Fibroblast of villous mesenchyme (primary cell): ENCODE data around the gene TTI1. TPM values are rescaled to one million over a fixed set of nuclear protein-coding genes. Genes with fewer than 3 reads are reported as not detected.

Source experiments
- DNase-seq: peaks from one replicate; pipeline ENCODE4 v3.0.0-alpha.2; 2010; ENCODE audit warnings: low read depth
- H3K4me3 ChIP-seq: 2 replicates; pipeline ENCODE4 v1.5.1; 2011; ENCODE audit warnings: low read depth, mild to moderate bottlenecking, low read length
- total RNA-seq: library from RNA; depleted of rRNA; stranded (reverse); fragments of >200 nt; gene quantifications from 2 replicates; pipeline ENCODE4 v1.2.3, GENCODE V29; 2012
- TF ChIP-seq, protein P1 (sequence below): IDR thresholded peaks from 2 replicates; pipeline ENCODE4 v1.5.1; 2012; ENCODE audit warnings: low read depth, mild to moderate bottlenecking, low read length; ENCODE audit not compliant: insufficient read depth

The TTI1 gene
- total RNA-seq, 1 donor, result 24.2 TPM

DNA sequence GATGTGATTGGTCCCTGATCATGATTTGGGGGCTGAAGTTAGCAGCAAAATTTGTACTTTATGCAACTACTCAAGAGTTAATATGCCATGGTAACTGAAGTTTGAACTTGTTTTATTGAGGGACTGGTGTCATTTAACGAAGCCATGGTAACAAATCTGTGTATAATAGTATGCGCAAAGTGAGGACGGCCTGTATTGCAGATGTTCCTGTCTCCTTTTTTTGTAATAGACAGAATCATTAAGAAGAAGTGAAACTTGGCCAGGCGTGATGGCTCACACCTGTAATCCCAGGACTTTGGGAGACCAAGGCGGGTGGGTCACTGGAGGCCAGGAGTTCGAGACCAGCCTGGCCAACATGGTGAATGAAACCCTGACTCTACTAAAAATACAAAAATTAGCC is 22.6 kb upstream of the TTI1 start:
- TF ChIP-seq, protein P1, sequence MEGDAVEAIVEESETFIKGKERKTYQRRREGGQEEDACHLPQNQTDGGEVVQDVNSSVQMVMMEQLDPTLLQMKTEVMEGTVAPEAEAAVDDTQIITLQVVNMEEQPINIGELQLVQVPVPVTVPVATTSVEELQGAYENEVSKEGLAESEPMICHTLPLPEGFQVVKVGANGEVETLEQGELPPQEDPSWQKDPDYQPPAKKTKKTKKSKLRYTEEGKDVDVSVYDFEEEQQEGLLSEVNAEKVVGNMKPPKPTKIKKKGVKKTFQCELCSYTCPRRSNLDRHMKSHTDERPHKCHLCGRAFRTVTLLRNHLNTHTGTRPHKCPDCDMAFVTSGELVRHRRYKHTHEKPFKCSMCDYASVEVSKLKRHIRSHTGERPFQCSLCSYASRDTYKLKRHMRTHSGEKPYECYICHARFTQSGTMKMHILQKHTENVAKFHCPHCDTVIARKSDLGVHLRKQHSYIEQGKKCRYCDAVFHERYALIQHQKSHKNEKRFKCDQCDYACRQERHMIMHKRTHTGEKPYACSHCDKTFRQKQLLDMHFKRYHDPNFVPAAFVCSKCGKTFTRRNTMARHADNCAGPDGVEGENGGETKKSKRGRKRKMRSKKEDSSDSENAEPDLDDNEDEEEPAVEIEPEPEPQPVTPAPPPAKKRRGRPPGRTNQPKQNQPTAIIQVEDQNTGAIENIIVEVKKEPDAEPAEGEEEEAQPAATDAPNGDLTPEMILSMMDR, result no peak
- H3K4me3 ChIP-seq, result no peak overlapping the region
- DNase-seq, result no peak

DNA sequence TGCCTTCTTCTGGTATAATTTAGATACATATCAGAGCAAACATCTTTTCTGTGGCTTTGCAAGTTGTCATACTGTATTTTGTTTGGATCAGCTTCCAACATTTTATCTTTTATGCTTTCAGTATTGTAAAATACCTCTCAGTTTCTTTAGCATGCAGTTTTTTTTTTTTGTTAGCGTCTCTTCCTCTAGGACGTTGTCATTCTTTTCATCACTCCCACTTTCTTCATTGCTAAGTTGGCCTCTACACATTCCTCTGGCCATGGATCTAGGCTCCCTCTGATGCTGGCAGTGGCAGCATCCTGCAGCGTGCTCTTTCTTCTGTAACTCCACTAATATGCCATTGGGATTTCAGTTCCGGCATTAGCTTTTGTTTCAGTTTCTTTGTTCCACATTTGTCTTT is 22.0 kb upstream of the TTI1 start:
- DNase-seq, result no peak
- no peak overlapping the region for H3K4me3 ChIP-seq
- TF ChIP-seq, protein P1, result no peak

DNA sequence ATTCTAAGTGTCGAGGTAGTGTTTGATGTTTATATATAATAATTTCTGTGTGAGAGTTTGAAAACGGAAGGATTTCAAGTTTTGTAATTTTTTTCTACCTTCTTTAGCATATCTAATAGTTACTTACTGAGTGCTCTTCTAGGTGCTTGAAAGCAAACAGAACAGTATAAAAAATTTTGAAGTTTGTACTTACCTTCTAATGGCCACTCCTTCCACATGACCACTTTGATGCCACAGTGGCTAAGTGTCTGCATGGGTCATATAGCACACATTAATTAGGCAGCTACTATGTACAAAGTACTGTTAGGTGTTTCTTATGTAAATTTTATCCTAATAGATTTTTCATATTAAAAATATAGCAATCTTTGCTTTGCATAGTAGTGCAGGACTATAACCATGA is 21.4 kb upstream of the TTI1 start:
- no peak for DNase-seq
- TF ChIP-seq, protein P1, result no peak
- H3K4me3 ChIP-seq, result no peak overlapping the region

DNA sequence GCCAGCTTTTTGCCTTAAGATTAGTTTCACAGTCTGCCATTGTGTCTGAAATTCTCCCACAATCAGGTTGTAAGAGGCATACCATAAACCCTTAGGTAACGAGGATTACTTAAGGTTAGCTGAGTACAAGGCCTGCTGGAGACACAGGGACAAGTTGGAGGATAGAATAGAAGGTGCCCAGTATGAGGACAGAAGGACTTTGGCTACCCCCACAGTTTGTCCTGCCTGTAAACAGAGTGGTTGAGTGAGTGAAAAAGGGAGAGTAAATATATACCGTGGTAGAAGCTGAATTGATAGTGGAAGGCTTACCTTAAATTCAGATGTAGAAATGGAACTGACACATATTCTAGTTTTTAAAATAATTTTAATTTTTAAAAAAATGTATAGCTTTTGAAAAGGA is 19.6 kb upstream of the TTI1 start:
- H3K4me3 ChIP-seq, result no peak overlapping the region
- DNase-seq, result no peak
- TF ChIP-seq, protein P1, result no peak

DNA sequence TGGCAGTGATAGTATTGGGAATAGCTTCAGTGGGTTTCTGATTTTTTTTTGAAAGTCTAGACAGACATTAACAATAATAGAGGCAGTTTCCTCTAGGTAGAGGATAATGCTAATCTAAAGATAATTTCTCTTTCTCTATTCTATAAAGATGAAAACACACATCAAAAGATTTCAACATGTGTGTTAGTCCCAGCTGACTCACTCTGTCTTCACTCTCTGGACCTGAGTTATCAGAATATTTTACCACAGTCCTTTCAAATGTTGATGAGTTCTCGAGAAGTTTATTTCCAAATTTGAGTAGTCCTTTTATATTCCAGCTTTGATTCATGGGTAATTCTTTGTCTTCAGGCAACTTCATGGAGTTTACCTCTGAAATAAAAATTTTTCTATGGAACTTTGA is 17.4 kb upstream of the TTI1 start:
- H3K4me3 ChIP-seq, result no peak overlapping the region
- no peak for DNase-seq
- TF ChIP-seq, protein P1, result no peak

DNA sequence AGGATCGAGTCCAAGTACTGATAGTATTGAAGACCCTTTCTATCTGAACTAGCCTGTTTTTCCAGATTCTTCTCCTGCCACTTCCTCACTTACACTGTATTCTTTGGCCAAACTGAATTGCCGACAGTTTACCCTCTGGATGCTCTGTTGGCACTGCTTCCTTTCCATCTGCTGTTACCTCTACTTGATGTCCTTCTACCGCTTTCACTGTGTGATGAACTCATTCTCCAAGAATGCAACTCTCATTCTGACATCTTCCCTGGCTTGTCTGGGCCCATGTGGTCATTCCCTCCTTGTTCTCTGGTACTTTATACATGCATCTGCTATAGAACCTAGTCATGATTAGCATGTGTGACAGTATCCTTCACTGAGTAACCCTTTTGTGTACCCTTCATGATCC is 16.5 kb upstream of the TTI1 start:
- H3K4me3 ChIP-seq, result no peak overlapping the region
- no peak for DNase-seq
- TF ChIP-seq, protein P1, result no peak

DNA sequence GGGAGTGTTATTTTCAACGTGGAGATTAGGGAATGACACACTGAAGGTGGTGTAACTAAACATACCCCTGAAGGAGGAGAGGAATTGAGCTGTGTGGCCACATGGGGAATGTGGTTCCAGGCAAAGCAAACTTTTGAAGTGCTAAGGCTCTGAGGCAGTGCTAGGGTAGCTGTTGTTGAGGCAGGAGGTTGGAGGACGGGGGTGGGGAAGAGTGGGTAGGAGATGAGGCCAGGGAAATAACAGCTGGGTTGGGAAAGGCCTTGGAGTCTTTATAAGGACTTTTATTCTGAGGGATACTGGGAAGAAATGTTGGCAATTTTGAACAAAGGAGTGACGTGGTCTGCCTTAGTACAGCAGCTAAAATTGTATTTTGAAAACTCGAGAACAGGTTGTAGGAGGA is 13.3 kb upstream of the TTI1 start:
- TF ChIP-seq, protein P1, result no peak
- DNase-seq, result no peak
- H3K4me3 ChIP-seq, result no peak overlapping the region
